ENCODE measurements around the gene ACTL10. TPM values are rescaled to one million over a fixed set of nuclear protein-coding genes. Genes with fewer than 3 reads are reported as not detected.

ACTL10 gene
- total RNA-seq, 3 donors from 2014 or later, result 1.7 to 4.2 (median 2.4) TPM

GRCh38 chr20:33709398-33709797 lies 42.7 kb downstream of the ACTL10 start:
- Histone ChIP-seq H3K4me3 (no peak overlapping the region), H3K36me3 (ENCODE audit: low read depth) (no peaks in the 10 kb centered on the region), H3K9me3 (no peaks in the 10 kb centered on the region), H3K4me1 (ENCODE audit: low read depth) (peaks cover 3% of the 10 kb centered on the region)
- ATAC-seq, result no peak
- intact Hi-C loops (cut with DNase I, micrococcal nuclease), result no loop called here
- no peak for DNase-seq
- no peak for TF ChIP-seq CTCF (IDR thresholded peaks at IDR 0.05)

GRCh38 chr20:33709905-33710541 lies 43.3 kb downstream of the ACTL10 start:
- ATAC-seq (peak; percentile 25), DNase-seq (no peak)
- H3K9me3 ChIP-seq, result no peaks in the 10 kb centered on the region
- peaks cover 3% of the 10 kb centered on the region for H3K4me1 ChIP-seq (ENCODE audit: low read depth)
- intact Hi-C loops (cut with DNase I, micrococcal nuclease), result no loop called here
- H3K4me3 ChIP-seq, result no peak overlapping the region
- no peak for TF ChIP-seq CTCF (IDR thresholded peaks at IDR 0.05)
- H3K36me3 ChIP-seq (ENCODE audit: low read depth), result no peaks in the 10 kb centered on the region

- H3K36me3 ChIP-seq (ENCODE audit: low read depth), result no peaks in the 10 kb centered on the region
- H3K4me3 ChIP-seq, result no peak overlapping the region
- no peak for TF ChIP-seq CTCF (IDR thresholded peaks at IDR 0.05)
- no peaks in the 10 kb centered on the region for H3K9me3 ChIP-seq
- DNase-seq (no peak), ATAC-seq (no peak)
- intact Hi-C loops (cut with DNase I, micrococcal nuclease), result no loop called here
- peaks cover 3% of the 10 kb centered on the region for H3K4me1 ChIP-seq (ENCODE audit: low read depth)
Measured at GRCh38 chr20:33710681-33711445, 44.1 kb downstream of the ACTL10 start.

- no peaks in the 10 kb centered on the region for H3K9me3 ChIP-seq
- no peak for ATAC-seq
- peaks cover 3% of the 10 kb centered on the region for H3K4me1 ChIP-seq (ENCODE audit: low read depth)
- TF ChIP-seq CTCF (IDR thresholded peaks at IDR 0.05), result no peak
- intact Hi-C loops (cut with DNase I, micrococcal nuclease), result no loop called here
- no peak for DNase-seq
- H3K36me3 ChIP-seq (ENCODE audit: low read depth), result no peaks in the 10 kb centered on the region
- H3K4me3 ChIP-seq, result no peak overlapping the region
Measured at GRCh38 chr20:33711446-33711738, 44.6 kb downstream of the ACTL10 start.

- Histone ChIP-seq H3K36me3 (ENCODE audit: low read depth) (no peaks in the 10 kb centered on the region), H3K4me1 (ENCODE audit: low read depth) (peaks cover 6% of the 10 kb centered on the region), H3K9me3 (no peaks in the 10 kb centered on the region), H3K4me3 (no peak overlapping the region)
- no peak for TF ChIP-seq CTCF (IDR thresholded peaks at IDR 0.05)
- no peak for DNase-seq
- ATAC-seq, result no peak
- intact Hi-C loops (cut with DNase I, micrococcal nuclease), result no loop called here
Measured at GRCh38 chr20:33713865-33714367, 47.2 kb downstream of the ACTL10 start.

All from mucosa of descending colon (tissue), 3 donors.